ENCODE results near the gene DIS3L2.

DIS3L2 gene

DNA sequence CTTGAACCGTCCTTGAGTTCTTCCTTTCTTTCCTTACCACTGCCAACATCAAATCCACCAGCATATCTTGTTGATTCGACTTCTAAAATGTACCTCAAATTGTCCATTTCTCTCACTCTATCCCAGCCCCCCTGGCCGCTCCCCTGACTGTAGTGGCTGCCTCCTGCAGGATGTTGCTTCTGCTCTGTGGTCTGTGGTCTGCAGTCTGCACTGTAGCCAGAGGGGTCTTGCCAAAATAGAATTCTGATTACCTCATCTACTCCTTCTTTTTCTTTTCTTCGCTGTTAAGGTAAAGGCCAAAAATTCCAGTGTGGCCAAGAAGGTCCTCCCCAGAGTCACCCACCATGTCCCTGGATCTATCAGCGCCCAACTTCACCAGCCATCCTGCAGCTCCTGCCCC is 337.6 kb downstream of the DIS3L2 start:
- in situ Hi-C loops (cut with HindIII; ENCODE audit: low sequenced_read_pairs): no loop called here
- TF ChIP-seq, protein P1, sequence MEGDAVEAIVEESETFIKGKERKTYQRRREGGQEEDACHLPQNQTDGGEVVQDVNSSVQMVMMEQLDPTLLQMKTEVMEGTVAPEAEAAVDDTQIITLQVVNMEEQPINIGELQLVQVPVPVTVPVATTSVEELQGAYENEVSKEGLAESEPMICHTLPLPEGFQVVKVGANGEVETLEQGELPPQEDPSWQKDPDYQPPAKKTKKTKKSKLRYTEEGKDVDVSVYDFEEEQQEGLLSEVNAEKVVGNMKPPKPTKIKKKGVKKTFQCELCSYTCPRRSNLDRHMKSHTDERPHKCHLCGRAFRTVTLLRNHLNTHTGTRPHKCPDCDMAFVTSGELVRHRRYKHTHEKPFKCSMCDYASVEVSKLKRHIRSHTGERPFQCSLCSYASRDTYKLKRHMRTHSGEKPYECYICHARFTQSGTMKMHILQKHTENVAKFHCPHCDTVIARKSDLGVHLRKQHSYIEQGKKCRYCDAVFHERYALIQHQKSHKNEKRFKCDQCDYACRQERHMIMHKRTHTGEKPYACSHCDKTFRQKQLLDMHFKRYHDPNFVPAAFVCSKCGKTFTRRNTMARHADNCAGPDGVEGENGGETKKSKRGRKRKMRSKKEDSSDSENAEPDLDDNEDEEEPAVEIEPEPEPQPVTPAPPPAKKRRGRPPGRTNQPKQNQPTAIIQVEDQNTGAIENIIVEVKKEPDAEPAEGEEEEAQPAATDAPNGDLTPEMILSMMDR (IDR thresholded peaks at IDR 0.05; ENCODE audit: low read depth, low read length): no peak
- H3K4me3 ChIP-seq (ENCODE audit: low read depth, low read length): no peak overlapping the region
- no peak for DNase-seq (ENCODE audit: low read depth, low spot score)

DNA sequence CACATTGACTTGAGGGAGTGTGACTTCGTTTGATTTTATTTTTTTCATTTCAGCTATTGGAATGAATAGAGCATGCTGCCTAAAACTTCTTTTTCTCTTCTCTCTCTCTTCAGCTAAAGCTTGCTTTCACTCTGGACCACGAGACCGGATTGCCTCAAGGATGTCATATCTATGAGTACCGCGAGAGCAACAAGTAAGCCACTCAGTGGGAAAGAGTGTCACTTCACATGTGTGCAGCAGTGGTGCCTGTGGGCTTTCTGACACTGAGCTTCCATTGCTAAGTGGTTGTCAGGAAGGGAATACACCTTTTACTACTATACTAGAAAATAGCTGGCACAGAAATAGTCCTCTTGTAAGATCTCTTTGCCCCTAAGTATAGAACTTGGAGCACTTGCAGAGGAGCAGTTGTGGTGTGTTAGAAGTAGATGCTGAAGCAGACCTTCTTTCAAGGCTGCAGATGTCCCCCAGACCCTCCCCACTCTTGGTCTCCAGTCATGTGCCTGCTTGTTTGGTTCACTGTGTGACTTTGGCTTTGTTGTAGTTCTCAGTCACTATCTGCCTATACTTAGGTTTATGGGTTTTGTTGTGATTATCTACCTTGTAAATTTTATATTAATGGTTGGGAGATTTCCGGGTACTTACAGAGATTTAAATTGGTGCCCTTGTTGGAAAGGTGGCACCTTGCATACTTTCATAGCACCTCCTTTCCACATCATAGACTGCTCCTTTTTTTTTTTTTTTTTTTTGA is 338.6 kb downstream of the DIS3L2 start:
- TF ChIP-seq, protein P1 (IDR thresholded peaks at IDR 0.05; ENCODE audit: low read depth, low read length): no peak
- no peak for DNase-seq (ENCODE audit: low read depth, low spot score)
- in situ Hi-C loops (cut with HindIII; ENCODE audit: low sequenced_read_pairs): no loop called here

DNA sequence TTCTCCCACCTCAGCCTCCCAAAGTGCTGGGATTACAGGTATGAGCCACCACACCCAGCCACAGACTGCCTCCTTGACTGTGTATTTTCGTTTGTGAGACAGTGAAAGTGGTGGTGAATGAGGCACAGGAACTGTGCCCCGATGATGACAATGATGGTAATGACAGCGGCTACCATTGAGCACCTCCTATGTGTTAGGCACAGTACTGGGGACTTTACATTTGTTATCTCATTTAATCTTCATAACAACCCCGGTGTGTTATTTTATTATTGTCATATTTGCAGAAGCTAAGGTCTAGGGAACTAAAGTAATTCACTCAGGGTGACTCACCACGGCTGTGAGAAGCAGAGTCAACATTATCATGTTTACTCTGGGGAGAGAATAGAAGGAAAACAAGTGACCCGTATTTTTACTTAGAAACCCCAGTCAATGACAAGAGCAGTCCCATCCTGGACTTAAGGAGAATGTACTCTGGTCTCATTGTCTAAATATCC is 339.4 kb downstream of the DIS3L2 start:
- TF ChIP-seq, protein P1 (IDR thresholded peaks at IDR 0.05; ENCODE audit: low read depth, low read length): no peak
- in situ Hi-C loops (cut with HindIII; ENCODE audit: low sequenced_read_pairs): no loop called here
- peak; percentile 48 for DNase-seq (ENCODE audit: low read depth, low spot score)
- H3K4me3 ChIP-seq (ENCODE audit: low read depth, low read length): no peak overlapping the region

More for the DNA sequence above, 338.6 kb downstream of the DIS3L2 start:
- no peak overlapping the region for H3K4me3 ChIP-seq (ENCODE audit: low read depth, low read length)

DNA sequence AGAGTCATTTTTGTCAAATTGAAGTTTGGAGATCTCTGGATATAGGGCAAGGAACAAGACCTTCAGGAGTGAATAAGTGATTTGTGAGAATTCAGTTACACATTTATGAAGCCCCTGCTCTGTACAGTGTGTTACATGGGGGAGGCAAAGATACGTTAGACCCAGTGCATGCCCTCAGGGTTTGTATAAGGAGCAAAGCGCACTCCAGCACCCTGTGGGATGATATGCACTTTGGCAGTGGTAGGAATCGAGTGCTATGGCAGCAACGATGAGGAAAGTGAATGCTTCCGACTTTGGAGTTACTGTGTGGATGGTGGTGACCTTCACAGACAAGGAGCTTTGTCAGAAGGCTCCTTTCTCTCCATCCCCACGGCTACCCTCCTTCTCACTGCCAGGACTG is 342.7 kb downstream of the DIS3L2 start:
- TF ChIP-seq, protein P1 (IDR thresholded peaks at IDR 0.05; ENCODE audit: low read depth, low read length): no peak
- DNase-seq (ENCODE audit: low read depth, low spot score): no peak
- H3K4me3 ChIP-seq (ENCODE audit: low read depth, low read length): no peak overlapping the region
- in situ Hi-C loops (cut with HindIII; ENCODE audit: low sequenced_read_pairs): no loop called here

DNA sequence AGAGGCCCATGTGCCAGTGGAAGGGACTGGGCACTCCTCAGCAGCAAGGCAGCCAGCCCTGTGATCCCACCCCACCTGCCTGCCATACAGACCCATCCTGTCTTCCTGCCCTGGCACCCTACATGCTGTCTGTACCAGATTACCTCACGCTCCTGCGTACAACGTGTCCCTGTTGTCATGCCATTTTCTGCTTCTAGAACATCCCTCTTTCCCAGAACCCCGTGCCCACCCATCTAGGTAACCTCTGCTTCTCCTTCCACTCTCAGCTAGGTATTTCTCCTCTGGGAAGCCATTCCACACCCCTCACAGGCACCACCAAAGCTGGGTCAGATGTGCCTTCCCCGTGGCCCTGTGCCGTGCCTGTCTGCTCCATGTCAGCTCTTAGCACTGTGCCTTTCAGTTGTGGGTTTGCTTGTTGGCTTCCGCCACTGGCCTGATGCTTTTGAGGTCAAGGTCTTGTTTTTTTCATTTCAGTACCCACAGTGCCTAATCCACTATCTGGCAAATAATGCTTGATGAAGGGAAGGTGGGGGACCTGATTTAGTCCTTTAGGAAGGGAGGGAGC is 345.3 kb downstream of the DIS3L2 start:
- TF ChIP-seq, protein P1 (IDR thresholded peaks at IDR 0.05; ENCODE audit: low read depth, low read length): no peak
- in situ Hi-C loops (cut with HindIII; ENCODE audit: low sequenced_read_pairs): no loop called here
- H3K4me3 ChIP-seq (ENCODE audit: low read depth, low read length): no peak overlapping the region
- no peak for DNase-seq (ENCODE audit: low read depth, low spot score)

DNA sequence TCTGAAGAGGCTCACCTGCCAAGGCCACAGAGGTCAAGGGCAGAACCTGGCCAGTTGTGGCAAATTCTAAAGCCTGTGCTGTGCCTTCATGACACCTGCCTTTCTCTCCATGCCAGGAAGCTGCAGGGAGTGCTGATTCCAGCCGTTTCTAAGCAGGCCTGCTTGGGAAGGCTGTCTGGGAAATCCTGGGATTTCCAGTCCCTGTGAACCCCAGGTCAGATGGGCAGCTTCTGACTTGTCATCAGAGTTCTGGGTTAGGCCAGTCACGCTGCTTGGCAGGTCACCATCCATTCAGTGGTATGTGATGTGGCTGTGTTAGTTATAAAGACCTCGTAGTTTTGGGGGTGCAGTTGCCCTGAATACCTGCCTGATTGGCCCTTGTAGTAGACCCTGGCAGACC is 346.3 kb downstream of the DIS3L2 start:
- no peak for DNase-seq (ENCODE audit: low read depth, low spot score)
- no peak overlapping the region for H3K4me3 ChIP-seq (ENCODE audit: low read depth, low read length)
- TF ChIP-seq, protein P1 (IDR thresholded peaks at IDR 0.05; ENCODE audit: low read depth, low read length): no peak
- in situ Hi-C loops (cut with HindIII; ENCODE audit: low sequenced_read_pairs): no loop called here
